Fibroblast of pulmonary artery (primary cell): ENCODE measurements around the gene INSR.
A peak's percentile ranks its signal among the peaks of the same experiment; 100 is the strongest.

Source experiments
- DNase-seq: peaks from one replicate; pipeline ENCODE4 v3.0.0-alpha.2; 2010; ENCODE audit warnings: low read depth
- H3K4me3 ChIP-seq: replicated peaks from 2 replicates; pipeline ENCODE4 v1.5.1; 2011; ENCODE audit warnings: low read depth, mild to moderate bottlenecking, control low read depth, low read length, moderate library complexity
- TF ChIP-seq, protein P1 (sequence below): IDR thresholded peaks from 2 replicates; pipeline ENCODE4 v1.5.1; 2011; ENCODE audit warnings: mild to moderate bottlenecking, control low read depth, low read length, inconsistent platforms; ENCODE audit errors: missing control alignments

Gene INSR

DNA sequence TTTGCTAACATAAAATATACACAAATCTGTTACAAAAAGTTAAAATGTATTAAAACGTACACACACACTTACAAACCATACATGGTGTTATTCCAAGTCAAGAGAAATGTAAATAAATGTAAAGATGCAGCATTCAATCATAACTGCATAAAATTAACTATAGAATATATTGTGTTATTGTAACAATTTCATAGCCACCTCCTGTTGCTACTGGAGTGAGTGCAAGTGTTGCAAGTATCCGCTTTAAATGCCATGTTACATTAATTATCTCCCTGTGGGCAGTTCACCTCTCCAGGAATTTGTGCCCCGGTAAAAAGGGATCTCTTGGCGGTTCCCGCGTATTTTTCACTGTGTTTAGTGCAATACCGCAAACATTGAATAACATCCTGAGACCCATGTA, 3.5 kb upstream of the INSR start:
- no peak for DNase-seq
- TF ChIP-seq, protein P1, sequence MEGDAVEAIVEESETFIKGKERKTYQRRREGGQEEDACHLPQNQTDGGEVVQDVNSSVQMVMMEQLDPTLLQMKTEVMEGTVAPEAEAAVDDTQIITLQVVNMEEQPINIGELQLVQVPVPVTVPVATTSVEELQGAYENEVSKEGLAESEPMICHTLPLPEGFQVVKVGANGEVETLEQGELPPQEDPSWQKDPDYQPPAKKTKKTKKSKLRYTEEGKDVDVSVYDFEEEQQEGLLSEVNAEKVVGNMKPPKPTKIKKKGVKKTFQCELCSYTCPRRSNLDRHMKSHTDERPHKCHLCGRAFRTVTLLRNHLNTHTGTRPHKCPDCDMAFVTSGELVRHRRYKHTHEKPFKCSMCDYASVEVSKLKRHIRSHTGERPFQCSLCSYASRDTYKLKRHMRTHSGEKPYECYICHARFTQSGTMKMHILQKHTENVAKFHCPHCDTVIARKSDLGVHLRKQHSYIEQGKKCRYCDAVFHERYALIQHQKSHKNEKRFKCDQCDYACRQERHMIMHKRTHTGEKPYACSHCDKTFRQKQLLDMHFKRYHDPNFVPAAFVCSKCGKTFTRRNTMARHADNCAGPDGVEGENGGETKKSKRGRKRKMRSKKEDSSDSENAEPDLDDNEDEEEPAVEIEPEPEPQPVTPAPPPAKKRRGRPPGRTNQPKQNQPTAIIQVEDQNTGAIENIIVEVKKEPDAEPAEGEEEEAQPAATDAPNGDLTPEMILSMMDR, result no peak
- no peak overlapping the region for H3K4me3 ChIP-seq

DNA sequence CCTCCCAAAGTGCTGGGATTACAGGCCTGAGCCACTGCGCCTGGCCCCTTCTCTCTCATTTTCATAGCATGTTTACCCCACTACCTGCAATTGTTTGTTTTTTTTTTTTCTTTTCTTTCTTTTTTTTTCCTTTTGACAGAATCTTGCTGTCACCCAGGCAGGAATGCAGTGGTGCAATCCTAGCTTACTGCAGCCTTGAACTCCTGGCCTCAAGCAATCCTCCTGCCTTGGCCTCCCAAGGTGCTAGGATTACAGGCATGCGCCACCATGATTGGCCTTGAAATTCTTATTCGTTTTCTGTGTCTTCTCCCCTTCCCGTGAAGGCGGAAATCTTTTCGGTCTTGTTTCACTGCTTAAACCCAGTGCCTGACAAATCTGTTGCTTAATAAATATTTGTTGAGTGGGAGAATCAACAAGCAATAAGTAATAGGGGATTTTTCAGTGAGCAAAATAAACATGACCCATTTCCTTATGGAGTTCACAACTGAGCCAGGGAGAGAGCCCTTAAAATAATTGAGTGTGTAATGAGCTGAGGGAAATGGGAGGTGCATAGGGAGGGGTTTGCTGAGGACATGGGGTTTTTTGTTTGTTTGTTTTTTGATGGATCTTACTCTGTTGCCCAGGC, 1.8 kb upstream of the INSR start:
- H3K4me3 ChIP-seq, result no peak overlapping the region
- no peak for DNase-seq
- TF ChIP-seq, protein P1, result no peak

DNA sequence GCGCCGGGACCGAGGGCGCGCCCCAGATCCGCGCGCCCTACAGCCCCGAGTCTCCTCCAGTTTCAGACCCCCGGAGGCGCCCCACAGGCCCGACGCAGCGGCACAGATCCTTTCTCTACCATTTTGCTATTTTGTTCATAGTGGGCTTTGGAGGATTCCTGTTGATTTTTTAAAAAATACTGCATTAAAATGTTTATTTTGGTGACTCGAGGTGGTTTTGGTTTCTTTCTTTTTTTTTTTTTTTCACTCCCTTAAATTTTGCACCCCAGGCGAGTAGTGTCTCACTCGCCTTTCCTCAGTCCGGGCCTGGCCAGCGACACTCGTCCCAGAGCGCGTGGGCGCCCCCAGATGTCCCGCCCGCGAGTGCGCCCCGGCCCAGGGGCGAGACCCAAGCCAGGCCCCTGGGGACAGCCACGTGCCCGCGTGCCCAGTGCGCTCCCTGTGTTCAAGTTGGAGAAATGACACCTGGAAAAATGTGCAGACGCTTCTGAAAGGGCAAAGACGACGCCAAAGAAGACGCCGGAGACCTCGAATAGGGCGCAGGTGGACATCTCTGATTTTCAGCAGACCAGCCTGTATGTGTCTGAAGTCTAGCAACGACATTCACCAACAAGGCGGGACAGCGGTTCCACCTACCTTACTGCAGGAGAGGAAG, 471 bp upstream of the INSR start:
- DNase-seq, result peak; percentile 50
- peak overlapping the region; percentile 62 for H3K4me3 ChIP-seq
- TF ChIP-seq, protein P1, result no peak

DNA sequence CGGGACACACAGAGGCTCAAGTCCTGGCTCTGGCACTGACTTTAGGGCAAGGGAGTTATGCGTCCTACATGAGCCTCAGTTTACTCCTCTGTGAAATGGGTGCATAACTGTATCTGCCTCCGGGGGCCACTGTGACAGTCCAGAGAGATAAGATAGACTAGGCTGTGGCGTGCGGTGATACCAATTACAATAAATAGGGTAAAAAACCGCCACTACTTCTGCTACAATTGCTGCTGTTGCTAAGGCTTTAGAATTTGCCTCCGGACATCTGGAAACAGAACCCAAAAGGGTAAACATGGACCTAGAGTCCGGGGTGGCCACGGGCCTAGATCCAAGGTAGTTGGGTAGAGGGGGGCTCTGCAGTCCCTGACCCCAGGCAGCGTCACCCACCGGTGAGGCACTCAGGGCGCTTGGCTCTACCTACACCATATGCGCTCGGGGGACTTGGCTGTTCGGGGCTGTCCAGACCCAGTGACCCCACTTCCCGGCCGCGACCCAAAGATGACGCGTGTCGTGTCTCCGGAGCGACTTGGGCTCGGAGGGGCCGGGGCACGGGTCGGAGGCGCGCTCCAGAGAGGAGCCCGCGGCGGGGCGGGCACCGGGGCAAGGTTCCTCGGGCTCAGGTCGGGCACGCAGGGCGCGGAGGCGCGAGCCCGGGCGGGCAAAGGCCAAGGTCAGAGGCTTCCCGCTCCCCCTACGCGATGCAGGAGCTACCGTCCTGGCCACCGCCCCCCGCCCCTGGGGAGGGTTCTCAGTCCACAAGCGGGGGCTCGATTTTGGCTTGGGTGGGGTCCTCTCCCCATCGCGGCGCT, 1.1 kb downstream of the INSR start:
- TF ChIP-seq, protein P1, result no peak
- DNase-seq, result no peak
- H3K4me3 ChIP-seq, result peak overlapping the region; percentile 67

DNA sequence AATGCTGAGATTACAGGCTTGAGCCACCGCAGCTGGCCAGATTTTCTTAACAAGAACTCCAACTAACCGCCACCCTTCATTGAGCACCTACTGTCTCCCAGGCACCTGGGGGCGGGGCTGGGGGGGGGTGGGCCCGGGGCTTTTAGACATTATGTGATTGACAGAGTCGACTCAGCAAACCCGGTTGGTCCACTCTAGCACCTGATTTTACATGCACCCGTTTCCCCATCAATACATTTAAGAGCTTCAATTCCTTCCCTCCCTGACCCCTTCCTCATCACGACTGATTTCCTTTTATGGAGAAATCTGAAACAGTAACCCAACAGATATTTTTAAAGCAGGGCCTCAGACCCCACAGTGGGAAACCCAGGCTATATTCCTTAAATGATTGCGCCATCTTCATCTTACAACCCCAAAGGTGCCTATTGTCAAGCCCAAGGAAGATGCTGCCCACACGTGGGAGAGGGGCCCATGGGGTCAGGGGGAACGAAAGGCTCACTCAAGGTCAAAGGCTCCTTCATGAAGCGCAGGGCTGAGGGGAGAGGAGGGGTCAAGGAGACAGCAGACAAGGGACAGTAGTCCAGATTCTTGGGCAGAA, 1.8 kb downstream of the INSR start:
- no peak for DNase-seq
- TF ChIP-seq, protein P1, result no peak
- peak overlapping the region; percentile 67 for H3K4me3 ChIP-seq

DNA sequence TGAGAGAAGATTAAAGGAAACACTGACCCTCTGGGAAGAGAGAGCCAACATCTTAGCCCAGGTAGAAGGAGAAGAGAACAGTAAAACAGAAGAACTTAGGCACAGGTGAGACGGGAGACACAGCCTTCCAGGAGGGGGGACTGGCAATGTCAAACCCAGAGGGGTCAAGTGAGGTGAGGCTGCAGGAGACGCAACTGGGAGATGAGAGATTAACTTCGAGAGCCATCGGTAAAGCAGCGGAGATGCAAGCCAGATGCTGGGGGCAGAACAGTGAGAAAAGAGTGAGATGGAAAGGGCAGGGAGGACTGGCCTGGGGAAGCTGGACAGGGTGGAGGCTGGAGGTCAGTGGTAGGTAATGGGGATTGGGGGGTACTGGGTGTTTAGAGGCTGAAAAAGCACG, 5.2 kb downstream of the INSR start:
- TF ChIP-seq, protein P1, result no peak
- DNase-seq, result no peak
- H3K4me3 ChIP-seq, result no peak overlapping the region
